HCT116 (cell line): ENCODE measurements around the gene CCBE1. TPM values are rescaled to one million over a fixed set of nuclear protein-coding genes. Genes with fewer than 3 reads are reported as not detected.

Source experiments
- ATAC-seq: fragments of 200-7000 bp; cut with Tn5 transposase; 2 replicates; pipeline ENCODE4 v1.9.1; 2020; ENCODE audit warnings: mild to moderate bottlenecking, moderate library complexity
- BruUV-seq: library from RNA; stranded (reverse); fragments of 400-500 nt; replicated peaks from 2 replicates; lab custom pipeline; 2021; lab: Mats Ljungman, UMichigan
- CTCF ChIA-PET: fragments of 300-600 bp; sonication (Branson Sonifier 250); formaldehyde crosslinking; loops from one replicate; lab custom pipeline; 2021; ENCODE audit warnings: antibody characterized with exemption; lab: Charles Lee
- POLR2A ChIA-PET: fragments of 300-600, 350-600 bp; sonication (Branson Sonifier 250); formaldehyde crosslinking; loops from one replicate; lab custom pipeline; 2021; ENCODE audit warnings: antibody characterized with exemption; lab: Charles Lee
- RAD21 ChIA-PET, 2 experiments: fragments of 300-600 bp; sonication (Branson Sonifier 250); formaldehyde crosslinking; loops; one replicate each; lab custom pipeline; 2023; ENCODE audit warnings: low total read pairs in 2 of 2; ENCODE audit not compliant: uncharacterized antibody in 2 of 2, unreplicated experiment in 2 of 2, low non-redundant PET in 1 of 2; lab: Charles Lee
- DNase-seq: peaks from one replicate; pipeline ENCODE4 v3.0.0-alpha.2; 2010; ENCODE audit warnings: low read depth, low spot score
- H2AFZ ChIP-seq: fragments of 200-600 bp; shearing (Covaris generic), sonication (generic); 2 replicates; pipeline ENCODE4 v1.6.1; 2017; ENCODE audit warnings: low read depth, mixed run types, mixed read lengths, antibody characterized with exemption, low read length; ENCODE audit not compliant: poor library complexity, severe bottlenecking
- H3K27ac ChIP-seq: 2 replicates; pipeline ENCODE4 v1.5.1; 2012; ENCODE audit warnings: low read depth, low read length
- H3K27me3 ChIP-seq: fragments of 200-600 bp; sonication (generic); 2 replicates; pipeline ENCODE4 v1.6.1; 2016; ENCODE audit warnings: mixed run types, low read length, mixed read lengths; ENCODE audit not compliant: insufficient read depth
- H3K36me3 ChIP-seq, 2 experiments: fragments of 200-500 bp in 1 of 2; fragments of 200-600 bp in 1 of 2; sonication (Bioruptor generic) in 1 of 2; sonication (generic) in 1 of 2; 2 replicates each; pipeline versions ENCODE4 v1.5.1 to v1.6.1; 2014 to 2016; ENCODE audit warnings: low read length in 2 of 2, inconsistent platforms in 1 of 2, mixed read lengths in 1 of 2, mixed run types in 1 of 2; ENCODE audit not compliant: insufficient read depth in 2 of 2, control insufficient read depth in 1 of 2
- H3K4me1 ChIP-seq, 2 experiments: fragments of 200-600 bp in 1 of 2; sonication (generic) in 1 of 2; 2 replicates each; pipeline versions ENCODE4 v1.5.1 to v1.6.1; 2012 to 2017; ENCODE audit warnings: low read length in 2 of 2, inconsistent platforms in 1 of 2, mild to moderate bottlenecking in 1 of 2, mixed read lengths in 1 of 2, mixed run types in 1 of 2, moderate library complexity in 1 of 2; ENCODE audit not compliant: insufficient read depth in 2 of 2, control insufficient read depth in 1 of 2
- H3K4me2 ChIP-seq: fragments of 200-600 bp; sonication (generic); 2 replicates; pipeline ENCODE4 v1.6.1; 2017; ENCODE audit warnings: mixed run types, low read length, mixed read lengths
- H3K4me3 ChIP-seq, 2 experiments: fragments of 200-600 bp in 1 of 2; sonication (generic) in 1 of 2; replicated peaks in 1 of 2; 2 replicates each; pipeline ENCODE4 v1.5.1; 2011 to 2016; ENCODE audit warnings: low read length in 2 of 2, control low read depth in 1 of 2, low read depth in 1 of 2, mild to moderate bottlenecking in 1 of 2, mixed read lengths in 1 of 2, mixed run types in 1 of 2
- H3K79me2 ChIP-seq: fragments of 200-600 bp; sonication (generic); 2 replicates; pipeline ENCODE4 v1.6.1; 2017; ENCODE audit warnings: mild to moderate bottlenecking, mixed run types, low read length, moderate library complexity, mixed read lengths; ENCODE audit not compliant: insufficient read depth
- H3K9ac ChIP-seq: fragments of 200-600 bp; sonication (generic); 2 replicates; pipeline ENCODE4 v1.6.1; 2016; ENCODE audit warnings: low read length, mixed read lengths
- H3K9me2 ChIP-seq: fragments of 200-600 bp; sonication (generic), shearing (Covaris generic); 2 replicates; pipeline ENCODE4 v1.6.1; 2017; ENCODE audit warnings: mixed run types, mild to moderate bottlenecking, moderate library complexity; ENCODE audit not compliant: insufficient read depth
- H3K9me3 ChIP-seq, 2 experiments: fragments of 200-500 bp in 1 of 2; fragments of 200-600 bp in 1 of 2; sonication (Bioruptor generic) in 1 of 2; sonication (generic) in 1 of 2; 2 replicates each; pipeline ENCODE4 v1.6.1; 2014 to 2017; ENCODE audit warnings: low read length in 2 of 2, mixed read lengths in 2 of 2, inconsistent platforms in 1 of 2, low read depth in 1 of 2, mild to moderate bottlenecking in 1 of 2, mixed run types in 1 of 2, moderate library complexity in 1 of 2; ENCODE audit not compliant: control insufficient read depth in 1 of 2, insufficient read depth in 1 of 2
- H4K20me1 ChIP-seq: fragments of 200-600 bp; sonication (generic), shearing (Covaris generic); 2 replicates; pipeline ENCODE4 v1.6.1; 2017; ENCODE audit warnings: mixed run types, mild to moderate bottlenecking, moderate library complexity; ENCODE audit not compliant: insufficient read depth
- CBX3 ChIP-seq: IDR thresholded peaks from 2 replicates; pipeline ENCODE4 v1.6.1; 2012; ENCODE audit warnings: low read depth
- CEBPB ChIP-seq: IDR thresholded peaks from 2 replicates; pipeline ENCODE4 v1.6.1; 2012; ENCODE audit warnings: low read depth
- JUND ChIP-seq: IDR thresholded peaks from 2 replicates; pipeline ENCODE4 v1.6.1; 2012
- POLR2AphosphoS5 ChIP-seq: IDR thresholded peaks from 2 replicates; pipeline ENCODE4 v1.6.1; 2011; ENCODE audit warnings: mild to moderate bottlenecking, low read depth, low read length, moderate library complexity
- SP1 ChIP-seq: IDR thresholded peaks from 2 replicates; pipeline ENCODE4 v1.6.1; 2012; ENCODE audit warnings: low read depth
- SRF ChIP-seq: IDR thresholded peaks from 2 replicates; pipeline ENCODE4 v1.6.1; 2012; ENCODE audit warnings: low read depth
- YY1 ChIP-seq: IDR thresholded peaks from 2 replicates; pipeline ENCODE4 v1.6.1; 2011; ENCODE audit warnings: low read length, low read depth, moderate library complexity, mild to moderate bottlenecking; ENCODE audit not compliant: insufficient replicate concordance; ENCODE audit errors: extremely low read depth
- ZNF274 ChIP-seq: fragments of 200-500 bp; sonication (Bioruptor generic); IDR thresholded peaks from 2 replicates; pipeline ENCODE4 v1.6.1; 2014; ENCODE audit warnings: mild to moderate bottlenecking, low read depth, low read length, inconsistent platforms
- intact Hi-C: fragments of 100-400 bp; cut with micrococcal nuclease; formaldehyde crosslinking; loops from 2 replicates; pipeline ENCODE4 v1.10.0; 2022
- total RNA-seq: library from RNA; stranded (reverse); gene quantifications from one replicate; pipeline ENCODE4 v1.2.1, GENCODE V29; 2021; ENCODE audit not compliant: unreplicated experiment

The CCBE1 gene
- total RNA-seq, 1 experiment from 2014 or later = 0.84 TPM

DNA sequence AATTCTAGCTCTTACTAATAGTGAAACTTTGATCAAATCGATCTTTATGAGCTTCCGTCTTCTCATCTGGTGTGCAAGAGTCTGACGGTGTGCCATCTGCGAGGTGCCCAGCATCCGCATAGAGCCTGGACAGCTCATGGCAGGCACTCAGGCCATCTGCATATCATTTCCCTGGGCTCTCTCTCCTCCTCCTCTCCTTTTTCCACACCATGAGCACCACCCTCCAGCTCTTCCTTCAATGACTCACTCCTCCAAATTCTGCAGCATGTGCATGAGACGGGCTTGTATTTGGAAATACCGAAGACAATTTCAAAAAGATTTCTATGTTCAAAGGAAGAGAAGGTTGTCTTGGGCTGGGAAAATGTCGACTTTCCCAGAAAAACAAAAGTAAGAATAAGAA lies 161.1 kb downstream of the CCBE1 start:
- POLR2A ChIA-PET = no interaction called here

DNA sequence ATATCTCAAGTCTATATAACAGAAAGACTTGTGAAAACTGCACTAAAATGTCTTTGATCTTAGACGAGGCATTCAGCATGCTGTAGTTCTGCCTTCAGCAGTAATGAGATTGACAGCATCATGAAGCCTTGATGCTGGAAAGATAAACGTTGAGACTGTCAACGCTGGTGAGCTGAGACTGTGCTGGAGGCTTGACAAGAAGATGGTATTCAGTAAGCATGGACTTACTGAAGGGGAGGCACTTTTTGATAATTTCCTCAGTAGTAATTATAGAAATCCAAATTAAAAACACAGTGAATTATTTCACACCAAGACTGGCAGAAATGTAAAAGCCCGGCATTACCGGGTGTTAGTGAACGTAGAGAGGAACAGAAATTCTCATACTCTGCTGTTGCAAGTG lies 162.2 kb downstream of the CCBE1 start:
- CTCF ChIA-PET = no interaction called here
- no peak for TF ChIP-seq CBX3
- TF ChIP-seq YY1 = no peak
- TF ChIP-seq ZNF274 = no peak
- no peak for TF ChIP-seq JUND
- no peak for TF ChIP-seq SRF
- H3K9me2 ChIP-seq = no peaks in the 10 kb centered on the region
- intact Hi-C loops = no loop called here
- H3K9ac ChIP-seq = no peak overlapping the region
- no peaks in the 10 kb centered on the region for H3K36me3 ChIP-seq
- H2AFZ ChIP-seq = no peak overlapping the region
- H3K27ac ChIP-seq = no peak overlapping the region
- peaks cover 50% of the 10 kb centered on the region for H3K27me3 ChIP-seq
- no peaks in the 10 kb centered on the region for H3K4me1 ChIP-seq
- no peaks in the 10 kb centered on the region for H3K9me3 ChIP-seq
- RAD21 ChIA-PET = no interaction called here
- BruUV-seq = no TSS peak
- DNase-seq = no peak
- no peak overlapping the region for H3K4me3 ChIP-seq
- H3K4me2 ChIP-seq = no peak overlapping the region
- no peaks in the 10 kb centered on the region for H4K20me1 ChIP-seq
- ATAC-seq = no peak
- no peaks in the 10 kb centered on the region for H3K79me2 ChIP-seq
- POLR2A ChIA-PET = no interaction called here

More for the DNA sequence above, 161.1 kb downstream of the CCBE1 start:
- Histone ChIP-seq H3K27me3 (peaks cover 57% of the 10 kb centered on the region), H3K27ac (no peak overlapping the region), H3K79me2 (no peaks in the 10 kb centered on the region), H4K20me1 (no peaks in the 10 kb centered on the region), H3K9me2 (no peaks in the 10 kb centered on the region), H3K4me2 (no peak overlapping the region), H3K4me1 (no peaks in the 10 kb centered on the region), H3K9me3 (no peaks in the 10 kb centered on the region), H3K4me3 (no peak overlapping the region), H3K9ac (no peak overlapping the region), H3K36me3 (no peaks in the 10 kb centered on the region), H2AFZ (no peak overlapping the region)
- CTCF ChIA-PET = no interaction called here
- RAD21 ChIA-PET = no interaction called here
- BruUV-seq = no TSS peak
- no peak for TF ChIP-seq POLR2AphosphoS5
- TF ChIP-seq CBX3 = no peak
- TF ChIP-seq CEBPB = no peak
- TF ChIP-seq SP1 = no peak
- TF ChIP-seq ZNF274 = no peak
- intact Hi-C loops = no loop called here
- ATAC-seq (no peak), DNase-seq (no peak)
